Thoracic aorta (tissue), 2 donors: ENCODE measurements around the gene RRAGB. TPM values are rescaled to one million over a fixed set of nuclear protein-coding genes. Genes with fewer than 3 reads are reported as not detected.
"Not testable (repeated sequence)": the region's sequence is repeated elsewhere in the genome, so short reads cannot be mapped to it uniquely, and the experiment has no call there.

Source experiments
- ATAC-seq: fragments of 150-250 bp; one replicate; pipeline ENCODE4 v1.8.0; 2017; ENCODE audit warnings: low read depth; ENCODE audit not compliant: insufficient number of reproducible peaks, low FRiP score
- DNase-seq: peaks from one replicate; pipeline ENCODE4 v3.0.0-alpha.2; 2020; ENCODE audit warnings: low spot score
- H3K27ac ChIP-seq, 2 donors: fragments of 200-600 bp; sonication (generic); 1 replicate in 1 of 2; 2 replicates in 1 of 2; pipeline ENCODE4 v1.5.1; 2016; ENCODE audit warnings: mild to moderate bottlenecking in 2 of 2, moderate library complexity in 2 of 2
- H3K27me3 ChIP-seq: fragments of 200-600 bp; sonication (generic); replicated peaks from 2 replicates; pipeline ENCODE4 v1.6.0; 2016; ENCODE audit warnings: mild to moderate bottlenecking; ENCODE audit not compliant: insufficient read depth
- H3K36me3 ChIP-seq: fragments of 200-600 bp; sonication (generic); one replicate; pipeline ENCODE4 v1.5.1; 2016
- H3K4me1 ChIP-seq, 2 donors: fragments of 200-600 bp; sonication (generic); 1 replicate in 1 of 2; 2 replicates in 1 of 2; pipeline versions ENCODE4 v1.5.1 to v1.6.0; 2016; ENCODE audit warnings: low read depth in 2 of 2, mild to moderate bottlenecking in 1 of 2; ENCODE audit not compliant: control insufficient read depth in 1 of 2
- H3K4me3 ChIP-seq: fragments of 200-600 bp; sonication (generic); 2 replicates; pipeline ENCODE4 v1.5.1; 2016; ENCODE audit warnings: mild to moderate bottlenecking
- H3K9me3 ChIP-seq: fragments of 200-600 bp; sonication (generic); 2 replicates; pipeline ENCODE4 v1.5.1; 2016
- CTCF ChIP-seq: fragments of 200-600 bp; sonication (generic); IDR thresholded peaks from one replicate; pipeline ENCODE4 v1.5.1; 2019; ENCODE audit warnings: antibody characterized with exemption
- total RNA-seq, 2 donors: library from RNA; depleted of rRNA; stranded (reverse); fragments of >200 nt; gene quantifications; one replicate each; pipeline versions ENCODE4 v1.1.0 to v1.2.3, GENCODE V29; 2016

RRAGB gene
- total RNA-seq, 2 donors from 2014 or later: 35.2 to 40.5 TPM

GRCh38 chrX:55742649-55743048, 25.1 kb downstream of the RRAGB start:
- ATAC-seq: no peak

GRCh38 chrX:55748463-55748862, 30.9 kb downstream of the RRAGB start:
- DNase-seq, ATAC-seq, H3K9me3 ChIP-seq, H3K4me3 ChIP-seq, H3K36me3 ChIP-seq, H3K27me3 ChIP-seq, H3K4me1 ChIP-seq, H3K27ac ChIP-seq: not testable (repeated sequence)

More at GRCh38 chrX:55742649-55743048, 25.1 kb downstream of the RRAGB start:
- no peak for TF ChIP-seq CTCF
- no peak for DNase-seq
- no peak overlapping the region for H3K27ac ChIP-seq
- no peaks in the 10 kb centered on the region for H3K4me1 ChIP-seq
- no peaks in the 10 kb centered on the region for H3K9me3 ChIP-seq
- no peak overlapping the region for H3K4me3 ChIP-seq
- H3K27me3 ChIP-seq: no peaks in the 10 kb centered on the region
- peaks cover 4% of the 10 kb centered on the region for H3K36me3 ChIP-seq

- no peak for TF ChIP-seq CTCF
- Histone ChIP-seq H3K9me3 (no peaks in the 10 kb centered on the region), H3K4me3 (no peak overlapping the region), H3K4me1 (no peaks in the 10 kb centered on the region), H3K27ac (no peak overlapping the region), H3K36me3 (no peaks in the 10 kb centered on the region), H3K27me3 (no peaks in the 10 kb centered on the region)
- ATAC-seq (no peak), DNase-seq (no peak)
These were observed 32.7 kb downstream of the RRAGB start for GRCh38 chrX:55750256-55750655.

- no peak for DNase-seq
- no peaks in the 10 kb centered on the region for H3K9me3 ChIP-seq
- TF ChIP-seq CTCF: no peak
- H3K4me1 ChIP-seq: no peaks in the 10 kb centered on the region
- no peak for ATAC-seq
- H3K27ac ChIP-seq: no peak overlapping the region
- no peak overlapping the region for H3K4me3 ChIP-seq
- H3K27me3 ChIP-seq: no peaks in the 10 kb centered on the region
- no peaks in the 10 kb centered on the region for H3K36me3 ChIP-seq
These were observed 37.3 kb downstream of the RRAGB start for GRCh38 chrX:55754861-55755294.

- DNase-seq (no peak), ATAC-seq (no peak)
- no peaks in the 10 kb centered on the region for H3K27me3 ChIP-seq
- no peak overlapping the region for H3K27ac ChIP-seq
- H3K4me3 ChIP-seq: no peak overlapping the region
- H3K36me3 ChIP-seq: no peaks in the 10 kb centered on the region
- TF ChIP-seq CTCF: no peak
- no peaks in the 10 kb centered on the region for H3K9me3 ChIP-seq
- H3K4me1 ChIP-seq: no peaks in the 10 kb centered on the region
These were observed 40.5 kb downstream of the RRAGB start for GRCh38 chrX:55758033-55758432.

GRCh38 chrX:55759478-55759877, 41.9 kb downstream of the RRAGB start:
- no peak for TF ChIP-seq CTCF
- H3K4me3 ChIP-seq: no peak overlapping the region
- no peaks in the 10 kb centered on the region for H3K9me3 ChIP-seq
- no peak for ATAC-seq
- H3K4me1 ChIP-seq: no peaks in the 10 kb centered on the region
- no peak overlapping the region for H3K27ac ChIP-seq
- no peak for DNase-seq
- H3K36me3 ChIP-seq: no peaks in the 10 kb centered on the region
- H3K27me3 ChIP-seq: no peaks in the 10 kb centered on the region
